Peyer's patch (tissue), 4 donors: ENCODE data around the gene ABCA9.

Experiments used
- CTCF ChIP-seq, 6 experiments: fragments of 450-650 bp in 4 of 6; fragments of 200-600 bp in 2 of 6; sonication (generic) in 1 of 6; IDR thresholded peaks; one replicate each; pipeline ENCODE4 v1.5.1; 2017 to 2019; ENCODE audit warnings: antibody characterized with exemption in 6 of 6, mild to moderate bottlenecking in 3 of 6, moderate library complexity in 1 of 6
- POLR2A ChIP-seq, 2 donors: fragments of 450-650 bp; IDR thresholded peaks; one replicate each; pipeline ENCODE4 v1.5.1; 2017; ENCODE audit warnings: antibody characterized with exemption in 2 of 2, mild to moderate bottlenecking in 2 of 2, moderate library complexity in 2 of 2

DNA sequence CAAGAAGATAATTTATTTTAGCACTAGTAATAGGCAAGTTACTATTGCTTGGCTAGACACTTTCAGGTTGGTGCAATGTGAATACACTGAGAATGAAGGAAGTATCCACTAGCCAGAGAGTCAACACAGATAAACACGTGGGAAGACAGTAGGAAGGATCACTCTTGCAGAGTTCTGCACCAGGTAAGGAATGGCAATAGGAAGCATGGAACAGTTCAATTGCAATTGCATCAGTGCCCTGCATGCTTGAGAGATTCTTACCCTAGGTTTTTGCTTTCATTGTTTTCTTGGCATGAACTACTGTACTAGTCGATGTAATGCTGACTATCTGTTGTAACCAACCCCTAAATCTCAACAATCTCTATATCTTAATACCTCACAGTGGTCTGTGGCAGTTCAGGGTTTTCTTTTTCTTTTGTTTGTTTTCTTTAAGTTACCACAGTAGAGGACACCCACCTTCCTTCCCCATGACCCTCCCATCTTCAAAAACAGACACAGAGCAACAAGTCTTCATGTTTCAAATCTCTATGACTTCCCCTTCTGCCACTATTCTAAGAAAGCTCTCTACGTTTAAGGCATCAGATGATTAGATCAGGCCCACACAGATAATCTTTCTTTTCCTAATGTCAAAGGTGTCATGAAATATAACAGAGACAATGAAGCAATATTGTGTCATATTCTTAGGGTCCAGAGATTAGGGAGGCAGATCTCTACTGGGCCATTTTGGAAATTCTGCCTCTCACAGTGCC lies 87.5 kb downstream of the ABCA9 start:
- TF ChIP-seq CTCF (IDR thresholded peaks at IDR 0.05) = no peak
- TF ChIP-seq POLR2A (IDR thresholded peaks at IDR 0.05) = no peak
